HG03108 (cell line): ENCODE results near the gene LRRC72.
"Not testable (repeated sequence)": the region's sequence is repeated elsewhere in the genome, so short reads cannot be mapped to it uniquely, and the experiment has no call there.

Source experiments
- ATAC-seq: cut with Tn5 transposase; IDR thresholded peaks from one replicate; pipeline ENCODE4 v1.9.1; 2021; ENCODE audit warnings: moderate library complexity; ENCODE audit not compliant: unreplicated experiment

The LRRC72 gene

DNA sequence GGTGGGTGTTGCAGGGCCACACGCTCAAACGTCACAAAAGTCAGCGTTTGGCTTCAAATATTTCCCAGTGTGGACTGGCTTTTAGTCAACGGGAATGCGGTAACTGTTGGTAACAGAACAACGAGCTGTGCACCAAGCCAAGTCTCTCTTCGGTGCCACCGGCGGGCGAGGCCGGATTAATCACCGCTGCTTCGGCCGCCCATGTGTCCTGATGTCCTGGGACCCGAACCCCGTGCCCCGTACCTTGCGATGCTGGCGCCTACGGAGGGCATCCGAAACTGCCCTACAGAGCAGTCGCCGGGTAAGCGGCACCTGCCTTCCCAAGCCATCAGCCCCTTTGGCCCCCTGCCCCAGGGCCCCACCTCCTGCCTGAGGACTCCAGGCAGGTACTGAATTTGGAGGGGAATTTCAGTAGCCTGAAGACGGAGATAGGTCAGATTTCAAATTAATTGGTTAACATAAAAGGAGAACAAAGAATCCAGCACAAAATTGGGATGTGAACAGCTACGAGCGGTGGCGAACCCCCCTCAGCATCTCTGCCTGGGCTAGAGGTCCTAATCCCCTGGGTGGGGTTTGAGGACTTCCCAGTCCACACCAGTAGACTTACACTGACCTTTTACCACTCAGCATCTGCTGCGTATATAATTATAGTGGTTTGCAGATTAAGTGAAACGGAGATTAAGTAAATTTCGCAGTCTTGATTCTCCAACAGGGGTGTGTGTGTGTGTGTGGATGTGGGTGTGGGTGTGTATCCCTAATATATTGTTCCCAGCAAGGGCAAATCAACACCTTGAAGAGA lies at the start of gene LRRC72:
TSS of gene LRRC72 (plus strand) at position 84 of the 799 bp plus-strand sequence. CDS start at position 212, 128 bp downstream.
- no peak for ATAC-seq

- no peak for ATAC-seq
Measured at GRCh38 chr7:16479161-16479560, 47.5 kb upstream of the LRRC72 start.

GRCh38 chr7:16479591-16479990 lies 47.0 kb upstream of the LRRC72 start:
- no peak for ATAC-seq

DNA sequence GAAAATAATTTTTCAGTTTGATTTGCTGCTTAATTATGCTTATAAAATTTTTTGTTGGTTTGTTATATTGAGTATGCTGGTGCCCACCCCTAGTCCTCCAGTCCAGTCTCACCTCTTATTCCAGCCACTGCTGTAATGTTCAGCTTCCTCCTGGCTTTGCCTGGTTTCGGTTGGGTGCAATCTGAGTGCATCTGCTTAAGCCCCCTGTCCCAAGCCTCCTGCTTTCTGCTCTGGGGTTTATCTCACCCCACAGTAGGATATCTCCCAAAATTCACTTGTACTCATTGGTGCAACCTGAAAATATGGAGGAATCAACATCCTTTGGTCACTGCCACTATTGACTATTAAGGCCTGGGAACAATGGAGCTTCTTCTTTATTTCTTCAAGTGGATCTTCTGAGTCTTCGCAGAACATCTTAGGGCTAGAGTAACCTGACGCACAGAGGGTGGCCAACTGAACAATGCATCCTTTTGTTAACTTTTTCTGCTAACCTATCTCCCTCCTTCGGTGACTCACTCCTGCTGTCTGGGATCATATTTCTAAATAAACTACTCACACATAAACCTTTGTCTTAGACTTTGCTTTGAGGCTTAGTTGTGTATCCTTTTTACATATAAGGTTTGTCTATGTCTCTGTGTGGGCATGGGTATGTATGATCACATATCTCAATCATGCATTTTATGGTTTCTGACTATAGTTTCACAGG lies 42.0 kb upstream of the LRRC72 start:
- ATAC-seq: no peak

DNA sequence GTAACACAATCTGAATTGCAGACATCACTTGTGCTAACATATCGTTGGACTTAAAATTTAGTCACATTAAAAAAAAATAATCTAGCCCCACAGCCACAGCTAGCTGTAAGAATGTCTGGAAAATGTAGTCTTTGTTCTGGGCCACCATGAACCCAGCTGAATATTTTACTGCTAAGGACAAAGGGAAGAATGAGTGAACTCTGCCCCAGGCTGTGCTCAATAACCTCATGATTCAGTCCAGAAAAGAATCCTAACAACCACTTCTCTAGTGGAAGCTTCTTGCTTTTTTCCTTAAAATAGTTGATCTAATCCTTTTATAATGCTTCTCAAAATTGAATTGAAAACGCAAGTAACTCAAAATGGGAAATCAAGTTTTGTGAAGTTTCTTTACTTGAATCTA lies 35.5 kb upstream of the LRRC72 start:
- no peak for ATAC-seq

DNA sequence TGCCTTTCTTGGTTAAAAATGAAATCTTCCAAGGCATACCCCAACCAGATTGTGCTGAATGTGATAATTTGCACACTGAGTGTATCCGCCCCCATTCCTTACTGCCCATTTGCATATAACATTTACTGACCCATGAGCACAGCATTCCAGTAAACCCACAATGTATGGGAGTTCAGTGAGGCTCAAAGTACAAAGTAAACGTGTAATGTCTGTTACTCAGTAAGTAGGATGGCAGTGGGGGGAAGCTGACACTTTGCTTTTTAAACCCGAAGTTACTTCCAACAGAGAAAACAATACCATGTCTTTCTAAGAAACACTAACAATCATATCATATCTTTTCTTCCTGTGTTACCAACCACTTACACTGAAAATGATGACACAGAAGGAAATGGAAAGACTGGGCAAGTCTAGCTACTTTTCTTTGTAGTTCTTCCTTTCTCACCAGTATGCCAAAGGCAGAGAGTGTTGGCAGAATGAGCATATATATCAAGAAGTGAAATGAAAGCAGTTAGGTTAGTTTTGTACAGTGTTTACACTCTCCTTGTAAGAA lies 34.0 kb upstream of the LRRC72 start:
- ATAC-seq: no peak

DNA sequence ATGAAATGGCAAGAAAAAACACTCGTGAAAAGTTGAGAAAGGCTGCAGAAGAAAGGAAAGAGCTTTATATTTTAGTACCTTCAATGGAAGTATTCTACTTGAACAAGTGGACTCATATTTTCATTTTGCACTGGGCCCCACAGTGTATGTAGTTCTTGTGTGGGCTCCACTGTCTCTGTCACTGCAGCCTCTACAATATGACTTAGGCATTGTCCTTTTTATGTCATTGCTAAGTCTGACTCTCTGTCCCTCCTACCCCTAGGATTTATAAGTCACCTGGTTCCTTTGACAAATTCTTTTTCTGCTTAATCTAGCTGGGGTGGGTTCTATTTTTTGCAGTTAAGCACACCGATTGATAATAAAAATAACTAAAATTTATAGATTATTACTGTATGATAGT lies 33.4 kb upstream of the LRRC72 start:
- ATAC-seq: no peak

DNA sequence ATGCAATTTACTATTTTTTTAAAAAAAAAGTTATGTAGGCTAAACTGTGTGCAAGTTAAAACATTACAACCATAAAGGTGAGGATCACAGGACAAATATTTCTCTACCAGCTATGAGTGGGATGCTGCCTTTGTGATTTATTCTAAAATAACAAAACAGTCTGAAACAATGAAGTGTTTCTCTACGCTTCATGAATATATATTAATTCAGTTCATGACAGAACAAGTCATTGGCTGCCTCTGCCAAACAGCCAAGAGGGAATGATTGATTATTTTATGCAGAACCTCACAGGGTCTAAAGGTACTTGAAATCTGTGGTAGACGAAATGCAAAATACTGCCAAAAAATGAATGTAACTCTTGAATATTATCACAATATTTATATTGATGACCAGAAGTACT lies 32.1 kb upstream of the LRRC72 start:
- no peak for ATAC-seq

DNA sequence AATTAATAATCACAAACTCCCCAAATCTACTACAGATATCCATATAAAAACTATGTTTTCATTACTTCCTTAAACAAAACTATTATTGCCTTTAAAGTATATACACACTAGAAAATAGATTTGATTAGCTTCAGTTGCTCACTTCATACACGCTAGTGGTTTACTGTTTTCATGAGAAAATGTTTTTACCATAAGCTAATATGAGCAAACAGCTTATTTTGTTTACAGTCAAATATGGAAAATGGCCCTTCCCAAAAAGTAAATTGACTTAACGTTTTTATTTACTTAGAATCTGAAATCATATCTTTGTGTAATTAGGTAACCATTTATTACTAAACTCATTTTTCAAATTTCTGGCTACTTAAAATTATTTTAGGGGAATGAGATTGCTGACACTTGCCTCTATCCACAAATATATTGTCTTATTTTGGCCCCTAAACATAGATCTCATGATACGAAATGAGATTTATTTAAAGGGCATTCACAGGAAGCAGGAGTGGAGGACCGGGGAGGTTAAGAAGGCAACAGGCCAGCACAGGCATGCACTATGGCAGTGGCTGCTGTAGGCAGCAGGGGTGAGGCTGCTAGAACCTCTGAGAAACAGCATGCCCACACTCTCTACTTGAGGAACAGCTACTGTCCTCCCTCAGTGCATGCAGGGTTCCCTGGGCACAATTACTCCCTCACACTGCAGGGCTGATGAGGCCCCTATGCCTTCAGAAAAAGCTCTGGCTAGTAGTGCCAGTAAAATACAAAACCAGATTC lies 31.5 kb upstream of the LRRC72 start:
- ATAC-seq: no peak

- no peak for ATAC-seq
Measured at GRCh38 chr7:16498122-16498521, 28.5 kb upstream of the LRRC72 start.

DNA sequence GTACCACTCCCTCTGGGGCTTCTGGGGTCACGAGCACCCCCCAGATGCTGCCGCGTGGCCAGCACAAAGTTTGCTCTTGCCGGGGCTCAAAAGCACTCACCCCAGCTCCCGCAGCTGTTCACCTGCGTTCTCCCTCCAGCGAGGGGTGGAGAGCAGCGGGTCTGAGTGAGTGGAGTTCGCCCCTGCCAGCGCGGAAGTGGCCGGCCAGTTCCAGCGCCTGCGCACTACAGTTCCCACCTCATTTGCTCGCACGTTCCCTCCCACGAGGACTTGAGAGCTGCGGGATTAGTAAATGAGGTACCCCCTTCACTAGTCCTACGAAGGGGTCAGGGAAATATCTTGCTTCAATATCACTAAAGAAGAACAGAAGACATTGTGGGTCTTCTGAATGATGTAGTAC lies 24.3 kb upstream of the LRRC72 start:
- ATAC-seq: no peak

DNA sequence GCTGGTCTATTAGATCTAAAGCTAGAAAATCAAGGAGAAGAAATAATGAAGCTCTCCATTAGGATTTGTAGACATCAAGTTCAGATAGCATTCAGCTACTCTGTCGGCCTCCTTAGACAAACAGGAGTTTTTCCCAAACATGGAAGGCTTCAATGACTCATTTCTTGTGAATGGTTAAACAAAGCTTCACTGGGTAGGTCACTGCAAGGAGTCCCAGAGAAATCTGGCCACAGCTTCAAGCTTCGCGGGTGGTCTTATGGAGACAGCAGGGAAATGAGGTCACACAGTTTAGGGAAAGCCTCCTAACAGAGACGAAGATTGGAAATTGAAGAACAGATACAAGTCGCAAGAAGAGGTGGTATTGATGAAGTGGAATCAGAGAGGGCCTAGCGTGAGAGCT lies 22.6 kb upstream of the LRRC72 start:
- ATAC-seq: no peak

- ATAC-seq: not testable (repeated sequence)
Measured at GRCh38 chr7:16506422-16506821, 20.2 kb upstream of the LRRC72 start.

GRCh38 chr7:16509829-16510228 lies 16.8 kb upstream of the LRRC72 start:
- ATAC-seq: no peak

DNA sequence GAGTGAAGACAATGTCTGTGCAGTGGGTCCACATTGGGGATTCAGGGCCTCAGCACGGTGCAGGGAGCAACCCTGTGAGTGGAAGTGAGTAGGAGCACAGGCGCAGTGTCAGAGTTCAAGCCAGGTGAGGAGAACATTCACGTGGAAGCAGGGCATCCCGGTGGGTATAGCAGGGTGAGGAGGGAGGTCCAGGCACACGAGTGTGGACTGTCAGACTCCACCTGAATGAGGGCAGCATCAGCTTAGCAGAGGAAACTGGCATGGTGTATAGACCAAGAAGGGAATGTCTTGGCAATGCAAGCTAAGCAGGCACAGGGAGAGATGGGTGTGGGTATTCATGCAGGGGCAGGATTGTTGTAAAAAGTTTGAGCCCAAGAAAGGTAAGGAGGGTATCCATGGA lies 15.3 kb upstream of the LRRC72 start:
- no peak for ATAC-seq

DNA sequence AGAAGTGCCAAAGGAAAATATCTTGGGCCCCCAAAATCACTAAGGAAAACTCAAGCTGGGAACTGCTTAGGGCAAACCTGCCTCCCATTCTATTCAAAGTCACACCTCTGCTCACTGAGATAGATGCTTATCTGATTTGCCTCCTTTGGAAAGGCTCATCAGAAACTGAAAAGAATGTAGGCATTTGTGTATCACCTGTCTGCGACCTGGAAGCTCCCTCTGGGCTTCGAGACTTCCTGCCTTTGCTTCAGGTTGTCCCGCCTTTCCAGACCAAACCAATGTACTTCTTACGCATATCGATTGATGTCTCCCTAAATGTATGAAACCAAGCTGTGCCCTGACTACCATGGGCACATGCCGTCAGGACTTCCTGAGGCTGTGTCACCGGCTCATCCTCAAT lies 14.5 kb upstream of the LRRC72 start:
- no peak for ATAC-seq

- ATAC-seq: no peak
Measured at GRCh38 chr7:16514271-16514670, 12.4 kb upstream of the LRRC72 start.

- ATAC-seq: no peak
Measured at GRCh38 chr7:16514729-16515128, 11.9 kb upstream of the LRRC72 start.

DNA sequence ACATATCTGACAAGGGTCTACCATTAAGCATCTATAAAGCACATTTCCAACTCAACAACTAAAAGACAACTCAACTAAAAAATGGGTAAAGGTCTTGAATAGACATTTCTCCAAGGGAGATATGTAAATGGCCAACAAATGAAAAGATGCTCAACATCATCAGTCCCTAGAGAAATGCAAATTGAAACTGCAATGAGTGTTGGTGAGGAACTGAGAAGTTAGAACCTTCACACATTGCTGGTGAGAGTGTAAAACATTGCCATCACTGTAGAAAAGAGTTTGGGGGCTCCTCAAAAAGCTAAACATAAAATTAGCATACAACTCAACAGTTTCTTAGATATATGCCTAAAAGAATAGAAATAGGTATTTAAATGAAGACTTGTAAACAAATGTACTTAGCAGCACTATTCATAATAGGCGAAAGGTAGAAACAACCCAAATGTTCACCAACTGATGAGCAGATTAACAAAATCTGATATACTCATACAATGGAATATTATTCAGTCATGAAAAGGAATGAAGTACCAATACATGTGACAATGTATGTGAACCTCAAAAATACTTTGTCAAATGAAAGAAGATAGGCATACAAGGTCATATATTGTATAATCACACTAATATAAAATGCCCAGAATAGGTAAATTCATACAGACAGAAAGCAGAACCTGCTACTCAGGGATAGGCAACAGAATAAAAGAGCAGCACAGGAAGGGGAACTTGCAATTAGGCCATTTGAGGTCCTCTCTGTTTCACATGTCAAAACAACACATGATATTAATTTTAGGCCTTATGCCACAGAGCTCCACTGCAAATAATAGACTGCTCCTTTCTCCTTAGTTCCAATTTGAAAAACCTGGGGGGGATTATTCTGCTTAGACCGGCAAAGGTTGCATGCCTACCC lies 10.6 kb upstream of the LRRC72 start:
- no peak for ATAC-seq

DNA sequence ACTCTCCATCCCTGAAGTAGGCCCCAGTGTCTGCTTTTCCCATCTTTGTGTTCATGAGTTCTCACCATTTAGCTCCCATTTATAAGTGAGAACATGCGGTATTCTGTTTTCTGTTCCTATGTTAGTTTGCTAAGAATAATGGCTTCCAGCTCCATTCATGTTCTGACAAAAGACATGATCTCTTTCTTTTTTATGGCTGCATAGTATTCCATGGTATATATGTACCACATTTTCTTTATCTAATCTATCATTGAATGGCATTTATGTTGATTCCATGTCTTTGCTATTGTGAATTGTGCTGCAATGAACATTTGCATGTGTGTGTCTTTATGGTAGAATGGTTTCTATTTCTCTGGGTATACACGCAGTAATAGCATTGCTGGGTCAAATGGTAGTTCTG lies 6.6 kb upstream of the LRRC72 start:
- not testable (repeated sequence) for ATAC-seq
